ENCODE measurements around the gene OAT.

GRCh38 chr10:124414076-124414475 lies 4.6 kb downstream of the OAT start:
- TF ChIP-seq EZH2phosphoT487 (IDR thresholded peaks at IDR 0.05; ENCODE audit: low read depth, severe bottlenecking, unreplicated experiment) (no peak), CTCF (IDR thresholded peaks at IDR 0.05; ENCODE audit: poor library complexity) (no peak), EZH2 (IDR thresholded peaks at IDR 0.05; ENCODE audit: borderline replicate concordance) (no peak)

Measured in hepatocyte (in vitro differentiated cells).